ENCODE results near the gene TECPR2. TPM values are rescaled to one million over a fixed set of nuclear protein-coding genes. Genes with fewer than 3 reads are reported as not detected.
A peak's percentile ranks its signal among the peaks of the same experiment; 100 is the strongest.

Gene TECPR2
- total RNA-seq, 1 donor from 2014 or later: 15.1 TPM

DNA sequence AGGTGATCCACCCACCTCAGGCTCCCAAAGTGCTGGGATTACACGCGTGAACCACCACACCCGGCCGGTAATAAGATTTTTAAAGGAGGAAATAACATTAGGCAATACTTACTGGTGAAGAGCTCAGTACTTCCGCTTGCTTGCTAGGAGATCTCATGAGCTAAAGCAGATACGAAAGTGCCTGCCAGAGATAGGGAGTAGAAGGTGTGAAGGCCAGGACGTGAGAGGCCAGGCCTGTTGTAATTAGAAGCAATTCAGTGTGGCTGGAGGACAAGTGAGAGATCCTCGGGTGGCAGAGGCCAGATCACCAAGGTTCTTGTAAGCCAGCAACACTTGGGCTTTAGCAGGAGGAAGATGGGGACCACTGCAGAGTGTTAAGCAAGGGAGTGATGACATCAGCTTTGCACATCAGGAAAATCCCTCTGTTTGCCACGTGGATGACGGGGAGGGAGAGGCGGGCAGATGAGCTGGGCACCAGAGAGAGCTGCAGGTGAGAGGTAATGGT, 7.6 kb downstream of the TECPR2 start:
- ATAC-seq (peak; percentile 29), DNase-seq (ENCODE audit: low spot score) (no peak)

DNA sequence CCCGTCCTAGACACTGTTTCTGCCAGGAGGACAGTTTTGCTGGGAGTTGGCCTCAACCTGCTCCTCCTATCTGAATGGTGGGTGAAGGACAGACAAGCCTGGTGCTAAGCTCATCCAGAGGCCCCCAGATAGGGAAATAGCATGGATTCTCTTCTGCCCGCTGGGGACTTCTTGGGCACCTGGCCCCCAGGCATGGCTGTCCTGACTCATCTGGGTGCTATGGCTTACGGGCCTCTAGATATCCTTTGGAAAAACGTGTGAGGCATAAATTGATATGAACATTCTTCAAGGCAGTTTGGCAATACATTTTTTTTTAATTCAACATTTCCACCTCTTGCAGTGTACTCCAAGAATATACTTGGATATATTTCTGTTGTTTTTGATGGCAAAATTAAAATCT, 8.6 kb downstream of the TECPR2 start:
- ATAC-seq: no peak
- DNase-seq (ENCODE audit: low spot score): no peak

DNA sequence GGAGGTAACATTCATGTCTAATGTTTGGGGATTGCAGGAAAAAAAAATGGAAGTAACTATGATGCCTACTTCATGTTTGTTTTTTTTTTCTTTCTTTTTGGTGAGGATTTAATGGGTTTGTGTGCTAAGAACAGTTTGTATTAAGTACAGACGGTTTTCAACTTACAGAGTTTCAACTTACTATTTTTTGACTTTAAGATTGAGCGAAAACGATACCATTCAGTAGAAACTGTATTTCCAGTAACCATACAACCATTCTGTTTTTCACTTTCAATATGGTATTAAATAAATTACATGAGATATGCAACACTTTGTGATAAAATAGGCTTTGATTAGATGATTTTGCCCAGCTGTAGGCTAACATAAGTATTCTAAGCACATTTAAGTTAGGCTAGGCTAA, 10.4 kb downstream of the TECPR2 start:
- no peak for DNase-seq (ENCODE audit: low spot score)
- no peak for ATAC-seq

DNA sequence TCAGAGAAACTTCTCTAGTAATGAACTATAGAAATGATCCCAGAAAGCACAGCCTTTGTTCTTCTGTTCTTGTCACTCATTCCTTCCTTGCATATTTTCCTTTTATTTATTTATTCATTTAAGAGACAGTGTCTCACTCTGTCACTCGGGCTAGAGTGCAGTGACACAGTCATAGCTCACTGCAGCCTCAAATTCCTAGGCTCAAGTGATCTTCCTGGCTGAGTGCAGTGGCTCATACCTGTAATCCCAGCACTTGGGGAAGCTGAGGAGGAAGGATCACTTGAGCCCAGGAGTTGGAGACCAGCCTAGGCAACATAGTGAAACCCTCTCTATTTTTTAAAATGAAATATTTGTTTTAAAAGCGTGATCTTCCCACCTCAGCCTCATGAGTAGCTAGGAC, 11.5 kb downstream of the TECPR2 start:
- DNase-seq (ENCODE audit: low spot score): no peak
- no peak for ATAC-seq

DNA sequence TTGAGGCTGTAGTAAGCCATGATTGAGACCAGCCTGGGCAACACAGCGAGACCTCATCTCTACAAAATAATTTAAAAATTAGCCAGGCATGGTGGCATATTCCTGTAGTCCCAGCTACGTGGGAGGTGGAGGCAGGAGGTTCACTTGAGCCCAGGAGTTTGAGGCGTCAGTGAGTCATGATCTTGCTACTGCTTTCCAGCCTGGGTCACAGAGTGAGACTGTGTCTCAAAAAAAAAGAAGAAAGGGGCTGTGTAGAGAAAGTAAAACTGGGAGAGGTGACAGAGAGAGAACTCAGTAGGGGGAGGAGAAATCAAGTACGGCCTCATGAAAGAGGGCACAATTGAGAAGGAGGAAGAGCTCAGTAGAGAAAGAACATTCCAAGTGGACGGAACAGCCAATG, 12.4 kb downstream of the TECPR2 start:
- ATAC-seq (no peak), DNase-seq (ENCODE audit: low spot score) (no peak)

DNA sequence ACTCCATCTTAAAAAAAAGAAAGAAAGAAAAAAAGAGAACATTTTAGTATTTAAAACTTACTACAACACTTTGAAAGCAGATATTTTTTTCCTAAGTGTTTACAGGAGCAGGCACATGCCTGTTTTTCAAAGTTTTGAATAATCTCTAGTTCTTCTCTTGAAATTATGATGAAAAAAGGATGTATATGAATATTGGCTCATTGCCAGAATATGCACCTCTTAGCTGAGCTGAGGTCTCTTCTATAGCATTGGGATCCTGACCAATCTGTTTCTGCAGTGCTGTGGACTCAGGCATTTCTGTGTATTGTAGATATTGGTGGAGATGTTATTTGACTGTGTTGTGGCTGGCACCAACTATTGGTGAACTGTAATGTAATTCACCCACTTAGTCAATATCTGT, 15.0 kb downstream of the TECPR2 start:
- ATAC-seq: no peak
- no peak for DNase-seq (ENCODE audit: low spot score)

DNA sequence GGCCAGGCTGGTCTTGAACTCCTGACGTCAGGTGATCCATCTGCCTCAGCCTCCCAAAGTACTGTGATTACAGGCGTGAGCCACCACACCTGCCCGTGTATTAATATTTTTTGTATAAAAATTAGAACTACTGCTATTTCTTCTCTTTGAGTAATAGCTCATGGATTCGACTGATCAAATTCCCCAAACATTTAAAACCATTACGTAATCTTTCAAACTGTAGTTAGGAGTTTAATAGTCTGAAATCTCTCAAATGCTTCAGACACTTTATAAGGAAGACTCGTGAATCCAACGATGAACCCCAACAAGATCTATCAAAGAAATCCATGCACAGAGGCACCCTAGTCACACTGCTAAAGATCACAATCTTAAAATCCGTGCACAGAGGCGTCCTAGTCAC, 16.1 kb downstream of the TECPR2 start:
- DNase-seq (ENCODE audit: low spot score) (no peak), ATAC-seq (no peak)

DNA sequence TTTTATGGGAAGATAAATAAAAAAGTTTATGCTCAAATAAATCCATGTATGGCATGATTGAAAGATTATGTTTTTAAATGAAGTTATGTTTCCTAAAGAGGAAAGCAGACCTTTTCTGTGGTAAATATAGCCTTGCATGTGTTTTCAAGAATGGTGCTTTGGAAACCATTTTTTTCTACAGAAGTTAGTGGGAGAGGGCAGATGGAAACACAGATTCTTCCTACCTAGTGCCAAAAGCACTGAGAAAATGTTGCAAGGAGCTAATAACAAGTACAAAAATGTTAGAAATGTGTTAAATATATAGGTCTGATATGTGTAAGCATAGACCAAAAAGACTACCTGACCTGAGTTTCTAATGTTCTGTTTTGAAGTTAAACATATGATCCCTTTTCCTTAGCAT, 24.3 kb downstream of the TECPR2 start:
- DNase-seq (ENCODE audit: low spot score) (no peak), ATAC-seq (no peak)

DNA sequence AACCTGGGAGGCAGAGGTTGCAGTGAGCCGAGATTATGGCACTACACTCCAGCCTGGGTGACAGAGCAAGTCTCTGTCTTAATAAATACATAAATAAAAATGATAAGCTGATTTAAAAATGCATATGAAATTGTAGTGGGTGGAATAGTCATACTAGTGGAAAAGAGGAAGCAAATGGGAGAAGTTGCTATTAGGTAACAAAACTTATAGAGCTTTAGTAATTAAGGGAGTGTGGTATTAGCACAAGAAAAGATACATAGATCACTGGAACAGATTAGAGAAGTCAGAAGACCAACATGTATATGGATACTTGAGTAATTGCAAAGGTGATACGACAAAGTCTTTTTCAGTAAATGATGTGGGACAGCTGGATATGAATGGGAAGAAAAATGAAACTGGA, 26.5 kb downstream of the TECPR2 start:
- no peak for DNase-seq (ENCODE audit: low spot score)
- ATAC-seq: no peak

DNA sequence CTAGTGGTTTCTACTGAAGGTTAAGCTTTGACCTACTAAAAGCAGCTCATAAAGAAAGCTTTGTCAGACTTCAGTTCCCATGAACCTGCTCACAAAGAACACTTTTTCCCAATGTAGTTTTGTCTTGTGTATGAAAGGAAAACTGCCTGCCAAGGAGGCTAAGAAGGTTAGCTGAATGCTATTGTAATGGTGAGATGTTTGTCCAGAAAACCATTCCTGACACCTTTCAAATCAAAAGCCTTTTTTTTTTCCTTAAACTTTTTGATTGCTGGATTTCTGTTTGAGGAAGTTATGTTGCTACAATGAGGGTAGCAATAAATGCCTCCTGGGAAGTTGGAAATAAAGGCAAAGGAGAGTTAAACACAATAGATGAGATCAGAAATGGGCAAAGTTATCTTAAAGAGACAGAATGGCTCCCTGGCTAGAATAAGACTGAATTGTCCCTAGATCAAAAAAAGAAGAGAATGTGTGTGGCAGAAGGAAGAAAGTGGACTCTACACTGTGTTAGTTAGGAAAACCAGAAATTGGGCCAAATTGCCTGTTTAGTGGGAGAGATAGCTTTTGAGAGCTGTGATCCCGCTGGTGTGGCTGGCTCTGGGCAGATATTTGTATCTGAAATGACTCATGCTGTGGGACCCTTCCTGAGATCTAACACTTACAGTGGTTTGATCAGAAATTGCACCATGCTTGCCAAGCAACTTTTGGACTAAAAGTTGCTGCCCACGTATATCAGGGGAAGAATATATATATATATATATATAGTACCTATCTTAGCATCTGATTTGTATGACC, 27.5 kb downstream of the TECPR2 start:
- no peak for DNase-seq (ENCODE audit: low spot score)
- no peak for ATAC-seq

DNA sequence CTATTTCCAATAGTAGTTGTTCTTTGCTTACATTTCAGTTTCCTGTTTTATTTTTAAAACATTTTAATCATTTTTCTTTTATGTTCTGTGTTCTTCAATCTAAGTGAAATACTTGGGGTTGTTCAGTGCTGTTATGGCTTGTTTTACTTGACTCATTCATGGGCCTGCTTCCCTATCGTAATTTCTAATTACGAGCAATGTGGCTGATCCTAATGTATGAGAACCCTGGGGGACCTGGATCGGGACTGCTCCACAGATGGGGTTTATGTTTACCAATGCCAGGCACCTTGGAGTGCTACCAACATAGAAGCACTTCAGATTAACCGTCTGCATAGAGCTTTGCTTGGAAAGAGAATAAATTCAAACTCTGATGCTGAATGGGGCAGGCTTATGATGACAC, 29.8 kb downstream of the TECPR2 start:
- ATAC-seq (no peak), DNase-seq (ENCODE audit: low spot score) (no peak)

DNA sequence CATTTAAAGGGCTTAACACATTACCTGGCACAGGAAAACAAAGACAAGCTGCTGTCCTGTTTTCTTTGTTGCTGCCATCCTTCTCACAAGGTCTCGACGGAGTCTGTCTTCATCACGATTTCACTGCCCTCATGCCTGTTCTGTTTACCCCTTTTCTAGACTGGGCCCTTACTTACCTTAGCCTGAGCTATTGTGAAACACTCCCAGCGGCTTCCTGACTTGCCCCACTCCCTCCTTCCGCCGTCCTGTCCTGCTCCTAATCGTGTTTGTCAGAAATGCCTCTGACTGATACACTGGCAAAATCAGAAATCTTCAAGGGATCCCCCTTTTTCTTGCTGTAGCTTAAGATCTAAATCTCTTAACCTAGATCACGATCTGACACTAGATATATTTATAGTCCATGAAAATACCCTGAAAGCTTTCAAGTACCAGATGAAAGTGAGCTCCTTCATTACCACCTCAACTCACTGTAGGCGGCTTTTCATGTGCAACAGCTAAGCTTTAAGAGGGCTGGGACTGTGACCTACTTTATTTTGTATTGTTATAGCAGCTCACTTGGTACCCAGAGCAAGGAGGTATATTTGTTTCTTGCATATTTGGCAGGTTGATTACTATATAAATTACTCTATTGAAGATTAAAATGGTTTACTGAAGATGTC, 32.1 kb downstream of the TECPR2 start:
- ATAC-seq: no peak

DNA sequence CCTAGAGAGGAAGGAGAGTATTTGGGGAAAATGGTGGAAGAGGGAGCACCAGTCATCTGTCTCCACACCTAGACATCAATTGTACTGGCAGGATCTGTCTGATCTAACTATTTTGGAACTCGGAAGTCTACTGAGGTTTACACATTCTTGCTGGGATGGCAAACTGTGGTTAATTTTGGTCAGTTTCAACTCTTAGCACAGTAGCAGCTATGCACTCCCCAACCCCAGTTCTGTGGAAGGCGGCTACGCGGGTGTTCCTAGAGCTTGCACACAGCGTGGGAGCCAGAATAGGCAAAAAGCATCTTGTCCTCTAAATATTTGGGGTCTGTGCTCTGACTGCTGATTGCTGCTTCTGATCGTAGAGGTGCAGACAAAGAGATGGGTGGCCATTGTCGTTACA, 33.8 kb downstream of the TECPR2 start:
- DNase-seq (ENCODE audit: low spot score) (no peak), ATAC-seq (no peak)

More for the DNA sequence above, 32.1 kb downstream of the TECPR2 start:
- no peak for DNase-seq (ENCODE audit: low spot score)

DNA sequence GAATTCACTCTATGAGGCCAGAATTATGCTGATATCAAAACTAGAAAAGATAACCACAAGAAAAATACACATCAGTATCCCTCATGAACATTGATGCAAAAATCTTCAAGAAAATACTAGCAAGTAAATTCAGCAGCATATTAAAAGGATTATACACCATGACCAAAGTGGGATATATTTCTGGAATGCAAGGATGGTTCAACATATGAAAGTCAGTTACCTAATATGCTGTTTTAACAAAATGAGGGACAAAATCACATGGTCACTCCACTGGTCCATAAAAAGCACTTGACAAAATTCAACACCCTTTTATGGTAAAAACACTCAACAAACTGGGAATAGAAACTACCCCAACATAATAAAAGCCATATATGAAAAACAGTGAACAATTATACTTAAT, 40.3 kb downstream of the TECPR2 start:
- DNase-seq (ENCODE audit: low spot score) (no peak), ATAC-seq (no peak)

DNA sequence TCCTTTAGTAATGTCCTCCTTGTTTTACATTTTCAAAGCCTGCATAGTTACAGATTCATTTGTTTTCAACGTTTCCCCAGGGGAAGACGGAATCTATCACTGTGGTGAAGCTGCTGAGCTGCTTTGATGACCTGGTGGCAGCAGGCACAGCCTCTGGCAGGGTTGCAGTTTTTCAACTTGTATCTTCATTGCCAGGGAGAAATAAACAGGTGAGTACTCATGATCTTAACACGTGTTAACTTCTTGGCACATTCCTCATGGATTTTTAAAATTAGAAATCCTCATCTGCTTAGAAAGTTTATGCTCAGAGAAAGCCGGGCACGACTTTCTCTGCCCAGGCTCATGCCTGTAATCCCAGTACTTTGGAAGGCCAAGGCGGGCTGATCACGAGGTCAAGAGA, 44.5 kb downstream of the TECPR2 start:
- ATAC-seq (no peak), DNase-seq (ENCODE audit: low spot score) (no peak)

DNA sequence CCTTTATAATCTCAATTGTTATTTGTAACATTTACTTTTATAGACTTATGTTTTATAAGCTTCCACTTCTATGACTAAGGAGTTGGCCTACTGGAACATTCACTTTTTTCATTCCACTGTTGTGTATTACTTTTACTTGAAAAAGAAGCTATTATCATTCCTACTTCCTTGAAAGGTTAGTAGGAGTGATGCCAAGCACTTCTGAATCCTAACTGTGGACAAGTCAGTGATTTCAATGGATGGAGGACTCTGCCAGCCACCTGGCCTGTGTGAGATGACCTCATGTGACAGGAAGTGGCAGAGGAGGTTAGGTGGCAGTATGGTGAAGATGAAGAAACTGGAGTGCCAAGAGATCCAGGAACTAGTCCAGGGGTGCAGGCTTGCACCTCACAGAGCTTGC, 46.0 kb downstream of the TECPR2 start:
- ATAC-seq (no peak), DNase-seq (ENCODE audit: low spot score) (no peak)

DNA sequence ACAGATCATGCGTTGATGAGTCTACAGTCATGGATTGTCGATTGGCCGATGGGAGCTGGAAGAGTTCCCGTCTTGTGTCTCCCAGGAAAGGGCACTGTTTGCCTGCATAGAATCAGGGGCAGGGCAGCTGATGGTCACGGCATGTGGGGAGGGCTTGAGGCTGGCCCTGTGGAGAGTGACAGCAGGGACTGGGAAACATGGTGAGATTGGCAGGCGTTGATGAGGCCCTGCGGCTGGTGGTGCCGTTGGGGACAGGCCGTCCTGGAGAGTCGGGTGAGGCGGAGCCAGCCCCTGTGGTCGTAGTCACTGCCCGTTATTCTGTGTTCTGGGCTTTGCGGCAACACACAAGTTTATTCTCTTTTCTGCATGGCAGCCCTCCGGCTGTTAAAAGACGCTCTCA, 52.9 kb downstream of the TECPR2 start:
- DNase-seq (ENCODE audit: low spot score) (no peak), ATAC-seq (no peak)

DNA sequence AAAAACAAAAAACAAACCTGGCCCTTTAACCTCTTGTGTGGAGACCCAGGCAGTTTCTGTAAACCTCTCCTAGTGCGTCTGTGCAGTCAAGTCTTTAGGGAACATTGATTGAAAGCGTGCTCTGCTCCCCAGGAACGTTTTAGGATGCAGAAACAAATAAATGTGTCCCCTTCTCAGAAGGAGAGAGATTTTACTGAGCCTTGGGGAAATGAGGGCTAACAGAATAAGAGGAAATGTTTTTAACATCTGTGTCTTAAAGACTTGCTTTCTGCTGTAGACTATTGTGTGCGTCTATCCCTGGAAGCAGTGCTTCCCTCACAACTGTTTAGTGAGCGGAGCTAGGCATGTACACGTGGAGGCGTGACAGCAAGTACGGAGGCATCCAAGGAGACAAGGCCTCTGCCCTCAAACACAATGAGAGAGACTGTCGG, 54.3 kb downstream of the TECPR2 start:
- ATAC-seq (no peak), DNase-seq (ENCODE audit: low spot score) (no peak)

DNA sequence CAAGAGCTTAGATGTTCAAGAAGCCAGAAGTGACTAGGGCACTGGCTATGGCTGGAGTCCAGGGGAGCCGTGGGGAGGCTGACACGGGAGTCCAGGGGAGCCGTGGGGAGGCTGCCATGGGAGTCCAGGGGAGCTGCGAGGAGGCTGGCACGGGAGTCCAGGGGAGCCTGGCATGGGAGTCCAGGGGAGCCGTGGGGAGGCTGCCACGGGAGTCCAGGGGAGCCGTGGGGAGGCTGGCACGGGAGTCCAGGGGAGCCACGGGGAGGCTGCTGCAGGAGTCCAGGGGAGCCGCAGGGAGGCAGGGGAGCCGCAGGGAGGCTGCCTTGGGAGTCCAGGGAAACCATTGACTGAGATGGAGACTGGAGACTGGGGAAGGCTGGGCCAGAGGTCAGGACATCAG, 54.9 kb downstream of the TECPR2 start:
- no peak for ATAC-seq
- no peak for DNase-seq (ENCODE audit: low spot score)

DNA sequence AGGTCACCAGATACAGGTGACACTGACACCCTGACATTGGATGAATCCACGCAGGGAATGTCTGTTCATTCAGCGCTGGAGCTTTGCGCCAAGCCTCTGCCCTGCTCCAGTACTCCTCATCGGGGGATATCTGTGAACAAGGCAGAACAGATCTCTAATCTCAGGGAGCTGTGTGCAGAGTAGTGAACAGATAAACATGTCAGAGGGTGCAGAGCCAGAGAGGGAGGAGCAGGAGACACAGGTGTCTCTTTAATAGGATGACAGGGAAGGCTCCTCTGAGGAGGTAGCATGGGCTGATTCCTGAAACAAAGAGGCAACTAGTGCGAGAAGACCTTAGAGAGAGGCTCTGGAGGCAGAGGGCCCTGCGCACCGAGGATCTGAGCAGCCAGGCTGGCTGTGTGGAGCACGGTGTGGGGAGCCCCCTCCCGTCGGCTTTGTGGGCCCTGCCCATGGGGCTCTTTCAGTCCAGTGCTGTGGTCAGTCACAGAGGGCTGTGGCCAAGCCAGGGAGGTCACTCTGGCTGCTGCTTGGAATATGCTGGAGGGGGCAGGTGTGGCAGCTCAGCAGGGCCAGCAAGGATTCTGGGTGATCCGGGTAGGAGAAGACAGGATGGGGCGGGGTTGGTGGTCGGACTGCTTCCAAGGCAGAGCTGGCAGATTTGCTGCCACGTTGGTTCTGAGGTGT, 55.6 kb downstream of the TECPR2 start:
- DNase-seq (ENCODE audit: low spot score) (peak; percentile 35), ATAC-seq (no peak)

DNA sequence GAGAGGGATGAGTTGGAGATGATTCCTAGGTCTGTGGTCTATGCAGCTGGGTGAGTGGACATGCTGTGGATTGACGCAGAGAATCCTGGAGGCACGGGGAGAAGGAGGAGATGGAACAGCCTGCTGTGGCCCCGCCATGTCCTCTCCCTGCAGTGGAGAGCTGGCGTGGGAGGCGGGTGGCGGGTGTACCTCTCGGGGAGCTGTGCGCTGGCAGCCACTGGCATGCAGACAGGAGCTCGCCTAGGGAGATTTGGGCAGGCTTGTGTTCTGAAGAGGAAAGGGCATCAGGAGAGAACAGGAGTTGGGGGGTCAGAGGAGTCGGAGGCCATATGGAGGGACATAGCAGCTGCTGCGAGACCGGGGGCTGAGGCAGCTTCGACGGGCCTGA, 56.1 kb downstream of the TECPR2 start:
- no peak for DNase-seq (ENCODE audit: low spot score)
- ATAC-seq: no peak

DNA sequence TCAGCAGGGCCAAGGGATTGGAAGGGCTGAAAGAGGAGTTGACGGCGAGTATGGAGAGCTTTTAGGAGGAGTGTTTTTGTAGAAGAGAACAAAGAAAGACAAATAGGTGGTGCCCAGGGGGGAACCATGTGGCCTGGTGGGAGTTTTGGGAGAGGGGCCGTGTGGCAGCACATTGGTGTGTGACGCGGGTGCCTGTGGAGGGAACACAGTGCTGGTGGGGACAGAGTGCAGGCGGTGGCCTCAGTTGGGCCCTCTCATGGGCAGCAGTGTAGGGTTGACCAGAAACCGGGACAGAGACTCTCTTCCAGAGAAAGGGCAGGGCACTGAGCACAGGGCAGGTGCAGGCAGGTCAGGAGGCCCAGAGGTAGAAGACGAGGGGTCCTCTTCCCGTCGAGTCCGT, 56.5 kb downstream of the TECPR2 start:
- ATAC-seq: no peak
- DNase-seq (ENCODE audit: low spot score): peak; percentile 26
